HG03378 (cell line): ENCODE data around the gene PCBD2.
"Not testable (repeated sequence)": the region's sequence is repeated elsewhere in the genome, so short reads cannot be mapped to it uniquely, and the experiment has no call there.

ENCODE experiments used
- ATAC-seq: cut with Tn5 transposase; IDR thresholded peaks from one replicate; pipeline ENCODE4 v1.9.1; 2021; ENCODE audit warnings: mild to moderate bottlenecking, moderate library complexity; ENCODE audit not compliant: unreplicated experiment

PCBD2 gene

DNA sequence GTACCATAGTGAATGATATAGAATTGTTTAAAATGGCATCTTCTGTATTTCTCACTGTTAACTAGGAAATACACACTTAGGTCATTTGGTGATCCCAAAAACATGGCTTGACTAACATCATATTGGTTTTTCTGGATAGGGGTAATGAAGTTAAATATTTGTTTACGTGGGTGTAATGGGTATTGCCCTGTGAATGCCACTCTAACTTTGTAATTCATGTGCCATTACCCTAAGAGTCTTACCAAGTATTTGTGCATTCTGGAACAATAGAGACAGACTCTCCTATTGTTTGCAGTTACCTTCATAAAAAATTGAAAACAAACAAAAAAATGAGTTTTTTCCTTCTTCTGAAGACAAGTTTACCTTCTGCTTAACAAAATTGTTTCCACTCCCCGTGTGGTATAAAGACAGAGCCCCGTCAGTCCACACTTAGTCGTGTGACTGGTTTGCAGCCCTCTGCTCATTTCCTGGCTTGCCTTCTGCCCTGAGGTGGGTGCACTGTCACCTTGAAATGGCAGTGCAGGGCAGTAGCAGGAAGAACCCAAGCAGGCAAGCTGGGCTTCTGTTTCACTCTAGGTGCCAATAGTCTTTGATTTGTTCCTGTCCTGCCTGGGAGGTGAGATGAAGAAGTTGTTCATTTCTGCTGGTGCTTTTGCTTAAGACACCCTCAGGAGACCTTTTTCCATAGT lies 53.1 kb downstream of the PCBD2 start:
- no peak for ATAC-seq

DNA sequence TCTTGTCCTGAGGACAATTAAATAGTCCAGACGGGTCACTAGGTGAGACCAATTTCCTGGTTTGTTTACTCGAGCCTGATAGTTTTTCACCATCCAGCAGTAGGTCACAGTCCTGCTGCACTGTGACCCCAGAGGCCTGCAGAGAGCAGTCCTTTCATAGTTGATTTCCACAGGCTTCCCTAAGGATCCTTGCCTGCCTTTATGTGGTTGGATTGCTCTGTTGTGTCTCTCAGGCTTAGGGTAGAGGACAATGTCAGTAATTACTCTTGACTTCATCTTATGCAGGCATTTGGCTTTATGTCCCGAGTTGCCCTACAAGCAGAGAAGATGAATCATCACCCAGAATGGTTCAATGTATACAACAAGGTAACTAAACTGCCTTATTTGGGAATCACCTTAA lies 53.8 kb downstream of the PCBD2 start:
- no peak for ATAC-seq

DNA sequence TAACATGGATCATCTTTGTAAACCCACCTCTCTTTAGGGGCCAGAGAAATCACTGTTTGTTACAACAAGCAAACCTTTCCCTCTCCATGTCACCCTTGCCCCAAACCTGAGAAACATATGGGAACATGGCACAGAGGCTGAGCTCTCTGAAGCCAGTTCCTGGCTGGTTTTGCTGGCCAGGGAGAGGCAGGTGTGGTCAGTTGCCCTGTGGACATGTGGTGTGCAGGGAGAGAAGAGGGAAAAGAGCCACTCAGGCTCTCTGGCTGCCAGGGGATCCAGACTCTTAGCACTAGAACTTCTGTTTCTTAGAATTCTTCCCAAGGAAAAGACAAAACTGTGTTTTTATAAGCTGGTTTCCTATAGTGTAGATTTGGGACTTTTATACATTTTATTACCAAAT lies 58.2 kb downstream of the PCBD2 start:
- no peak for ATAC-seq

DNA sequence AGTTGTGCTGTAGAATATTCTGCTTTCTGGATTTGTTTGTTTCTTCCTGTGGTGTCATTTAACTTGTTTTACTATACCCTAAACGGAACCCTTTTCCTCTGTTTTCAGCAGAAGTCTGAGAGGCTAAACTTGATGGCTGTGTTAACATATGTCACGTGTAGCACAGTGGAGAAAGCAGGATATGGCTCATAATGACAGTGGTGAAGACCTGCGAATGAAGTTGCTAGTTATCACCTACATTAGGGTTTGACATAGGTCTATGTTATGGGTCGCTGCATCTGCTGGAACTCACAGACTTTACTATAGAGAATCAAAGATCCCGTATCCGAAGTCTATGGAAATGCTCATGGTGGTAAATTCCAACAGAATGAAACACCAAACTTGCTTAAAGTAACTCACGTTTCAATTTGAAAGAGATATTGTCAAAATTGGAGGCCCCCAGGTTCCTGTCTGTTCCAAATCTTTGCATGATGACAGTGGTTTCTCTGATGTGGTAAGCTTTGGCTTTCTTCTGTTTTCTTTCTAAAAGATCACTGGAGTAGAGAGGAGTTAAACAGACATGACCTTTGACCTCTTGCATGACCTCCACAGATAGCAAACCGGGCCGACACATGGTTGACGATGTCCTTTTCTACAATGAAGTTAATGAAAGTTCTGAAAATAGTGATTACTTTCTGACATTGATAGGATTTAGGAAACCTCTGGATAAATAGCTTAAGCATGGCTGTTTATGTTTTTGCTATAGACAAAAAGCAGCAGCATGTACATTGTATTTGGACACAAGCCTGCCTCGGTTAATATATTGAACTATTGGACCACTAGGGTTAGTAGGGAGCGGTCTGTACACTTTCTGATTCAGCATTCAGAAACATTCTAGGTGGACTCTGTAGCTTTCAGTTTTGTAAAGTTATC lies 59.7 kb downstream of the PCBD2 start:
- ATAC-seq = no peak

DNA sequence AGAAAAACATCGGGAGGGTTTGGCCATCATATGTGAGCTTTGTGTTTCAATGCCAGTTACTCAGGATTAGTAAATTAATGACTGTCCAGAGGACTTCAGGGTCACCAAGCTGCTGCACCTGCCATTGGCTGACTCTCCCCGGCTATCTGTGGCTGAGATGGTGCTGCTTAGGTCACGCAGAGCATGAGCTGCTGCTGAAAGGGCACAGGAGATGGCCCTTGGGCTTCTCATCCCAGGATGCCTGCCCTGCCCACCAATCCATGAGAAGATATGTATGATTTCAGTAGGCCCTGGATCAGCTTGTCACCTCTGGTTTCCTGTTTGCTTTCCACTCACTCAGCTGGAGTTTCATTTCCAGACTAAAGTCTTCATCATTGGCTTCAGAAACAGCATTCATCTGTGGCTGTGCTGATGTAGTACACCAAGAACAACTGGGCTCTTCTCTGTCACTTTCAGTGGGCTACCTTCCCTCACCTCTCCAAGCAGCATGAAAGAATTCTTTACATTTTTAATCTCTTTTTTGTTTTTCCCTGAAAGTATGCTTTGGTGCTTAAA lies 60.4 kb downstream of the PCBD2 start:
- ATAC-seq = no peak

DNA sequence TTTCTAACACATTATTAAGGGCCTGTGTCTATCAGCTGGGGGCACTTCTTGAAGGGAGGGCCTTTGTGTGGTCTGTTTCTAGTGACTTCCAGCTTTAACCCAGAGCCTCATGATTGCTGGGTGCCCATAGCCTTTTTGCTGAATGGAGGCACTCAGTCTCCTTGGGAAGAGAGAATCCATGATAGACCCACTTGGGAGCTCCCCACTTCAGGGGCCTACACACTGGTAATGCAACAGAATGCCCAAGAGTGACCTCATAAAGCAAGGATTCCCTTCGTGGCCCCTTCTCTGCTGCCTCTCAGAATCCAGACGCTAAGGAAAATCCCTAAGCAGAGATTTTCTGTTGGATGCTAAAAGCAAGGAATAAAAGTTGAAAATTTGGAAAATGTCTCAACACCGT lies 62.7 kb downstream of the PCBD2 start, which contains the start of gene CATSPER3:
Gene CATSPER3, plus strand, starts transcription at position 301 of the 400 bp plus-strand sequence. Its CDS starts 85 bp downstream, at position 386.
- no peak for ATAC-seq

DNA sequence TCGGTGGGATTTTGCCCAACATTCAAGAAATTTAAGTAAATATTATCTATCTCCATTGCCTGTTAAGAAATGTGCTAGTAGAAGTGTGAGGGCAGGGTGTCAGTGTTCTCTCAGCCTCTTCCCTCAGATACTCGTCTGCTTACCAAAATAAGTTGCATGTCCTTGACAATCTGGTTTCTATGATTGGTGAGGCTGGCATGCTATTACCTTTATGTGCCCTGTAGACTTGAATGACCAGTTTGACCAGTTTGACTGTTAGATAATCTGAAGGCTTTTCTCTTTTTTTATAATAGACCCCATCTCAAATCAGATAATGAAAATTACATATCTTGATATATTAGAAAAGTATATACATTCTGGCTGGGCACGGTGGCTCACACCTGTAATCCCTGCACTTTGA lies 63.1 kb downstream of the PCBD2 start:
- ATAC-seq = no peak

DNA sequence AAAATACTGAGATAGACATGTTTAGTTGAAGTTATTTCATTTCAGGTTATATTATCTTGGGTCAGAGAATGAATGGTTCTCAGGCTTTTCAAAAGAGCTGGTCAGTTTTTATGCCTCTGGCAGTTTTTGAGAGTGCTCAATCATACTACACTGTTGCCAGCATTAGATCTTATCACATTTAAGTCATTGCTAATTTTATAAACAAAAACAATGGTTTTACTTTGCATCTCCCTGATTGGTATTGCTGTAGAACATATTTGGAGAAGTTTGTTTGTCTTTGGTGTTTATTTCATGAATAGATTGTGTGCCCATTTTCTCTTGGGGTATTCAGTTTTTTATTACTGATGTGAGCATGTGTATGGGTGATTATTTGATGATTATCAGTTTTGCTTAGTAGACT lies 64.2 kb downstream of the PCBD2 start:
- no peak for ATAC-seq

DNA sequence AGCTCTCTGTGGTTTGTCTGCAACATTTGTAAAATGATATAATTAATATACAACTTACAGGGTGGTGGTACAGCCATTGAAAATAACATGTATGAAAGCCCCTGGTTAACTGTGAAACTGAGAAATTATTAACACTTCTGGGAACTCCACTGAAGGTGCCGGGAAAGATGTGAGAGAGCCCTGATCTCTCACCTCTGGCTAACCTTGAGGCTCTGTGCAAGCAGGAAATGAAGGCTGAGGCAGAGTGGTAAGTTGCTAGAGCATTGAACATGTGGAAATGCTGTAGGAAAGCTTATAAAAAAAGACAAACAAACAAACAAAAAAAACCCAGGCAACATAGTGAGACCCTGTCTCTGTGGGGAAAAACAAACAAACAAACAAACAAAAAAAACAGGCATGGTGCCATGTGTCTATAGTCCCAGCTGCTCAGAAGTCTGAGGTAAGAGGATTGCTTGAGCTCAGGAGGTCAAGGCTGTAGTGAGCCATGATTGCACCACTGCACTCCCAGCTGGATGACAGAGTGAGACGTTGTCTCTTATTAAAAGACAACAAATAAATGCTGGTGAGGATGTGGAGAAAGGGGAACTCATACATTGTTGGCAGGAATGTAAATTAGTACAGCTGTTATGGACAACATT lies 70.3 kb downstream of the PCBD2 start:
- no peak for ATAC-seq

DNA sequence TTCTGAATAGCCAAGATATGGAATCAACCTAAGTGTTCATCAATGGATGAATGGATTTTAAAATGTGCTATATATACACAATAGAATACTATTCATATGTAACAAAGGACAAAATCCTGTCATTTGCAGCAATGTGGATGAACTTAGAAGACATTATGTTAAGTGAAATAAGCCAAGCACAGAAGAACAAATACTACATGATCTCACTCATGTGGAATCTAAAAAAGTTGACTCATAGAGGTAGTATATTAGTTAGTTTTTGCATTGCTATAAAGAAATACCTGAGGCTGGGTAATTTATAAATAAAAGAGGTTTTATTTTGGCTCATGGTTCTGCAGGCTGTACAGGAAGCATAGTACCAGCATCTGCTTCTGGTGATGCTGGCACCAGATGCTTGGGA lies 70.9 kb downstream of the PCBD2 start:
- no peak for ATAC-seq

DNA sequence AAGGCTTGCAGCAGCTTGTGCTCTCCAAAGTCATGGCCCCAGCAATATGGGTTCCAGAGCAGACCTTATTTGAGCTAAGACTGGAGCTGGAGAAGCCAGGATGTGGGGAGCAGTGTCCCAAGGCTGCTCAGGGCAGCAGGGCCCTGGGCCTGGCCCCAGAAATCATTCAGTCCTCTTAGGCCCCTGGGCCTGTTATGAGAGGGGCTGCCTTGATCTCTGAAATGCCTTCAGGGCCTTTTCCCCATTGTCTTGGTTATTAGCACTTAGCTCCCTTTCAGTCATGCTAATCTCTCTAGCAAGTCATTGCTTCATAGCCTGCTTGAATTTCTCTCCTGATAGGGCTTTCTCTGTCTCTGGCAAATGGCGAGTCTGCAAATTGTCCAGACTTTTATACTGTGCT lies 71.9 kb downstream of the PCBD2 start:
- ATAC-seq = no peak

DNA sequence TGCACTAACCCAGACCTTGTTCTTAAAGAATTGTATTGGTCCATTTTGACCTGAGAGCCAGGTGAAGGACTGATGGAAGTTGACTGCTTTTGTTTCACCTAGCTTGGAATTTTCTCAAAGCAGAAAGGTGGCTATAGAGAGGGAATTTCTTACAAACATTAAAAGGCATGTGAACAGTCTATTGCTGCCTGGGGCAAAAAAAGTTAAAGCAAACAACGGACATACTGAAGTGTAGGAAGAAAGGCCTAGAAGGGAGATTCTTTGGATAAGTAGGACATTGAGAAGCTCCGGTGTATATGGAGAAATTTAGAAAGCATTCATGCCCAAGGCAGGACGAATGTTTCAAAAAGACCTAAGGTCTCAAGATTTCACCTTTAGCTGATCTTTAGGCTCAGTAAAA lies 74.5 kb downstream of the PCBD2 start:
- no peak for ATAC-seq

DNA sequence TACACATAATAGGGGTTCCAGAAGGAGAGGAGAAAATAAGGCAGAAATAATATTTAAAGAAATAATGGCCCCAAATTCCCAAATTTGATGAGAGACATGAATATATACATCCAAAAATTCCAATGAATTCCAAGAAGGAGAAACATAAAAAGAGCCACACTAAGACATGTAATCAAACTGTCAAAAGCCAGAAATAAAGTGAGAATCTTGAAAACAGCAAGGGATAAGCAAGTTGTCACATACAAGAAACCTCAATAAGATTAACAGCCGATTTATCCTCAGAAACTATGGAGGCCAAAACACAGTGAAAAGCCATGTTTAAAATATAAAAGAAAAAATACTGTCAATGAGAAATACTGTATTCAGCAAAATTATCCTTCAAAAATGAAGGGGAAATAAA lies 77.3 kb downstream of the PCBD2 start:
- no peak for ATAC-seq

DNA sequence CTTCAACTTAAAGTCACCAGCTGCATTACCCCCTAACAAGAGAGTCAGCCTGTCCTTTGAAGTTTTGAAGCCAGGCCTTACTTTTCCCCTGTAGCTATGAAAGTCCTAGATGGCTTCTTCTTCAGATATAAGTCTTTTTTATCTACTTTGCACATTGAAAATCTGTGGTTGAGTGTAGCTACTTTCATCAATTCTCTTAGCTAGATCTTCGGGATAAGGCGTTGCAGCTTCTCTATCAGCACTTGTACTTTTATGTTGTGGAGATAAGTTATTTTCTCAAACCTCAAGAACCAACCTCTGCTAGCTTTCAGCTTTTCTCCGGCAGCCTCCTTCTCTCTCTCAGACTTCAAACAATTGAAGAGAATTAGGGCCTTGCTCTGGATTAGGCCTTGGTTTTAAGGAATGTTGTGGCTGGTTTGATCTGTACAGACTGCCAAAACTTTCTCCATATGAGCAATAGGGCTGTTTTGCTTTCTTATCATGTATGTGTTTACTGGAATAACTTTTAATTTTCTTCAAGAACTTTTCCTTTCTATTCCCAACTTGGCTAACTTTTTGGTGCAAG lies 84.4 kb downstream of the PCBD2 start:
- ATAC-seq = no peak

DNA sequence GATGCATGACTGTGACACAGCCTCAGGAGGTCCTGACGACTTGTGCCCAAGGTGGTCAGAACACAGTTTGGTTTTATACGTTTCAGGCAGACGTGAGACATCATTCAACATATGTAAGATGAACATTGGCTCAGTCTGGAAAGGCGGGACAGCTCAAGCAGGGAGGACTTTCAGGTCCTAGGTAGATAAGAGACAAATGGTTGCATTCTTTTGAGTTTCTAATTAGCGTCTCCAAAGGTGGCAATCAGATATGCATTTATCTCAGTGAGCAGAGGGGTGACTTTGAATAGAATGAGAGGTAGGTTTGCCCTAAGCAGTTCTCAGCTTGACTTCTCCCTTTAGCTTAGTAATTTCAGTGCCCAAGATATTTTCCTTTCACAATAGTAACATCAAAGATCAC lies 85.3 kb downstream of the PCBD2 start:
- not testable (repeated sequence) for ATAC-seq

DNA sequence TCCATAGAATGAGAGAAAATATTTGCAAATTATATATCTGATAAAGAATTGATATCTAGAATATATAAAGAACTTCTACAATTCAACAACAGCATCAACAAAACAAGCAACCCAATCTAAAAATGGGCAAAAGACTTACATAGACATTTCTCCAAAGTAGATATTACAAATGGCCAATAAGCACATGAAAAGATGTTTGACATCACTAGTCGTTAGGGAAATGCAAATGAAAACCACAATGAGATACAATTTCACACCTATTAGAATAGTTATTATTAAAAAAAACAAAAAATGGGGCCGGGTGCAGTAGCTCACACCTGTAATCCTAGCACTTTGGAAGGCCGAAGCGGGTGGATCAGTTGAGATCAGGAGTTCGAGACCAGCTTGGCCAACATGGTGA lies 87.2 kb downstream of the PCBD2 start:
- no peak for ATAC-seq

DNA sequence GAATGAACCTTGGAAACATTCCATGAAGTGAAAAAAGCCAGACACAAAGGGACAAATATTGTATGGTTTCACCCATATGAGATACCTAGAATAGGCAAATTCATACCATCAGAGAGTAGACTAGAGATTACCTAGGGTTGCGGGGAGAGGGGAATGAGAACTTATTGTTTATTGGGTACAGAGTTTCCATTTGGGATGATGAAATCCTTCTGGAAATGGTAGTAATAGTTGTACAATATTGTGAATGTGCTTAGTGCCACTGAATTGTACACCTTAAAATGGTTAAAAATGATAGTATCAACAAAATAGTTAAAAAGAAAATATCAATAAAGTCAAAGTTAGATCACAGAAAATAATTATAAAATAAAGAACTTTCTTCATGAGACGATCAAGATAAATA lies 88.2 kb downstream of the PCBD2 start:
- no peak for ATAC-seq

DNA sequence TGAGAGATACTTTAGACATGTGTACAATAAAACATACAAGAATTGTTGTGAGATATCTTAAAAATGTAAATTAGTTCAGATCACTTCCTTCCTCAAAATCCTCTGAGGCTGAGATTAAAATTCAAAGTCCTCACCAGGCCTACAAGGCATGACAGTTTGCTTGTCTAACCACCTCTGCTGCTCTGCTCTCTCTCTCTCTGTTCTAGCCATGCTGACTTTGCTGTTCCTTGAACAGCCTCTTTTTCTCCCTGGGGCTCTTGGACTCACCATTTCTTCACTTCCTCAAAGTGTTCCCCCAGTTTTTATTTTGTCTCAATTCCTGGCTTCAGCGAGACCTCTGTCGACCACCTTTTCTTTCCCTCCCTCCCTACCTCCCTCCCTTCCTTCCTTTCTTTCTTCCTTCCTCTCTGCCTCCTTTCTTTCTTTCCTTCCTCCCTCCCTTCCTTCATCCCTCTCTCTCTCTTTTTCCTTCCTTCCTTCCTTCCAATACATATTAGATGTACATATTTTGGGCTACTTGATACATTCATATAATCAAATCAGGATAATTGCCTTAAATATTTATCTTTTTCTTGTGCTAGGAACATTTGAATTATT lies 89.7 kb downstream of the PCBD2 start:
- no peak for ATAC-seq

DNA sequence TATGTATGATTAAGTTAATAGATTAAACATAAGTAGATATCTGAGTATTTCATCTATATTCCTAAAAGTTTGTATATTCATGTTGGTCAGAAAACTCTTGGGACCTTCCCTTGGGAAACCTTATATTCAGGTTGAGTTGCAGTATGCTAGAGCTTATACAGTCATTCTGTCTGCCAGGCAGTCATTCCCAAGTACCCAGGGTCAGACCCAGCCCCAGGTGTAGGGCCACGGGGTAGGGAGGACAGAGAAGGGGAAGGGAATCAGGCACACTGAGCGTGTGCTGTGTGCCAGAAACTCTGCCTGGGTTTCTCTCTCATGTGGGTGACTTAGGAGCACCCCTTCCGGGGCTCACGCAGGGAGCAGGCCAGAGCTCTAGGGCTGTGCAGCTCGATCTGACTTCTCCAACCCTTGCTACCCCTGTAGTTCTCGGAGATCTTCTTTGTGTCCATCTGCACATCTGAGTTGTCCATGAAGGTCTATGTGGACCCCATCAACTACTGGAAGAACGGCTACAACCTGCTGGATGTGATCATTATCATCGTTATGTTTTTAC lies 91.0 kb downstream of the PCBD2 start:
- no peak for ATAC-seq

DNA sequence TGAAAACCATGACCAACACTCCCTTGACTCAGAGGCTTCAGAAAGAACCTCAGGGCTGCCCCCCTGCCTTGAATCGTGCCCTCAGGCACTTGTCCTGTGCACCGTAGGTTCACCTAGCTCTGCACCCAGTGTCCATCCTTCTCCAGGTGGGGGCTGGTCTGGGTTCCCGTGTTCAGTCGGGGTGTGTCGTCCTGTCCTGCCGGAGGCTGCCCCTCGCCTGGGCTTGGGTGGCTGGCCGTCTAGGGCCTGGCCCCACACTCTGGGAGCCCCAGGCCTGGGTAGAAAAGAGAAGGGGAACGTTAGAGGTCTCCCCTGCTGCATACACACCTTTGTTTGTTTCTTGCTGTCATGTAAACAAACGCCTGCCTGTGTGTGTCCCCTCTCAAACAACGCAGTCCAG lies 92.1 kb downstream of the PCBD2 start:
- no peak for ATAC-seq
